ENCODE data around the gene FNBP1L. TPM values are rescaled to one million over a fixed set of nuclear protein-coding genes. Genes with fewer than 3 reads are reported as not detected.

The FNBP1L gene
- total RNA-seq, 1 donor from 2014 or later = 78.6 TPM

GRCh38 chr1:93440272-93440671 is 7.6 kb upstream of the FNBP1L start:
- Histone ChIP-seq H3K4me3 (ENCODE audit: low read depth, low read length) (no peak overlapping the region), H3K36me3 (ENCODE audit: control insufficient read depth, insufficient read depth, low read length) (no peaks in the 10 kb centered on the region), H3K27me3 (ENCODE audit: control insufficient read depth, insufficient read depth, low read length) (peaks cover 2% of the 10 kb centered on the region)
- TF ChIP-seq CTCF (IDR thresholded peaks at IDR 0.05; ENCODE audit: insufficient read depth, low read length, poor library complexity, severe bottlenecking) = no peak
- no peak for DNase-seq (ENCODE audit: low read depth)

GRCh38 chr1:93440706-93441105 is 7.2 kb upstream of the FNBP1L start:
- Histone ChIP-seq H3K36me3 (ENCODE audit: control insufficient read depth, insufficient read depth, low read length) (no peaks in the 10 kb centered on the region), H3K4me3 (ENCODE audit: low read depth, low read length) (no peak overlapping the region), H3K27me3 (ENCODE audit: control insufficient read depth, insufficient read depth, low read length) (no peaks in the 10 kb centered on the region)
- no peak for TF ChIP-seq CTCF (IDR thresholded peaks at IDR 0.05; ENCODE audit: insufficient read depth, low read length, poor library complexity, severe bottlenecking)
- no peak for DNase-seq (ENCODE audit: low read depth)

GRCh38 chr1:93441589-93441988 is 6.3 kb upstream of the FNBP1L start:
- no peaks in the 10 kb centered on the region for H3K36me3 ChIP-seq (ENCODE audit: control insufficient read depth, insufficient read depth, low read length)
- TF ChIP-seq CTCF (IDR thresholded peaks at IDR 0.05; ENCODE audit: insufficient read depth, low read length, poor library complexity, severe bottlenecking) = no peak
- no peak overlapping the region for H3K4me3 ChIP-seq (ENCODE audit: low read depth, low read length)
- H3K27me3 ChIP-seq (ENCODE audit: control insufficient read depth, insufficient read depth, low read length) = no peaks in the 10 kb centered on the region
- DNase-seq (ENCODE audit: low read depth) = no peak

- H3K4me3 ChIP-seq (ENCODE audit: low read depth, low read length) = no peak overlapping the region
- H3K27me3 ChIP-seq (ENCODE audit: control insufficient read depth, insufficient read depth, low read length) = no peaks in the 10 kb centered on the region
- no peak for DNase-seq (ENCODE audit: low read depth)
- no peak for TF ChIP-seq CTCF (IDR thresholded peaks at IDR 0.05; ENCODE audit: insufficient read depth, low read length, poor library complexity, severe bottlenecking)
- no peaks in the 10 kb centered on the region for H3K36me3 ChIP-seq (ENCODE audit: control insufficient read depth, insufficient read depth, low read length)
Observed at GRCh38 chr1:93442008-93442666, 5.8 kb upstream of the FNBP1L start.

GRCh38 chr1:93442741-93443140 is 5.2 kb upstream of the FNBP1L start:
- no peak overlapping the region for H3K4me3 ChIP-seq (ENCODE audit: low read depth, low read length)
- no peak for TF ChIP-seq CTCF (IDR thresholded peaks at IDR 0.05; ENCODE audit: insufficient read depth, low read length, poor library complexity, severe bottlenecking)
- no peaks in the 10 kb centered on the region for H3K36me3 ChIP-seq (ENCODE audit: control insufficient read depth, insufficient read depth, low read length)
- H3K27me3 ChIP-seq (ENCODE audit: control insufficient read depth, insufficient read depth, low read length) = no peaks in the 10 kb centered on the region
- no peak for DNase-seq (ENCODE audit: low read depth)

- H3K4me3 ChIP-seq (ENCODE audit: low read depth, low read length) = no peak overlapping the region
- no peak for DNase-seq (ENCODE audit: low read depth)
- no peaks in the 10 kb centered on the region for H3K27me3 ChIP-seq (ENCODE audit: control insufficient read depth, insufficient read depth, low read length)
- no peaks in the 10 kb centered on the region for H3K36me3 ChIP-seq (ENCODE audit: control insufficient read depth, insufficient read depth, low read length)
- TF ChIP-seq CTCF (IDR thresholded peaks at IDR 0.05; ENCODE audit: insufficient read depth, low read length, poor library complexity, severe bottlenecking) = no peak
Observed at GRCh38 chr1:93443454-93443853, 4.5 kb upstream of the FNBP1L start.
